ENCODE data around the gene ADRA1B.
"Not testable (repeated sequence)": the region's sequence is repeated elsewhere in the genome, so short reads cannot be mapped to it uniquely, and the experiment has no call there.

Gene ADRA1B

GRCh38 chr5:159956074-159956473, 39.8 kb downstream of the ADRA1B start:
- no peak for TF ChIP-seq CTCF (IDR thresholded peaks at IDR 0.05; ENCODE audit: control insufficient read depth, insufficient read depth, low read depth, low read length, missing control alignments)
- no peak for DNase-seq (ENCODE audit: low read depth)
- H3K4me3 ChIP-seq (ENCODE audit: control insufficient read depth, low read depth, low read length) = no peak overlapping the region

- no peak for TF ChIP-seq CTCF (IDR thresholded peaks at IDR 0.05; ENCODE audit: control insufficient read depth, insufficient read depth, low read depth, low read length, missing control alignments)
- H3K4me3 ChIP-seq (ENCODE audit: control insufficient read depth, low read depth, low read length) = no peak overlapping the region
- no peak for DNase-seq (ENCODE audit: low read depth)
These were observed 45.2 kb downstream of the ADRA1B start for GRCh38 chr5:159961176-159962160.

GRCh38 chr5:159962214-159962613, 45.9 kb downstream of the ADRA1B start:
- no peak for TF ChIP-seq CTCF (IDR thresholded peaks at IDR 0.05; ENCODE audit: control insufficient read depth, insufficient read depth, low read depth, low read length, missing control alignments)
- no peak overlapping the region for H3K4me3 ChIP-seq (ENCODE audit: control insufficient read depth, low read depth, low read length)
- no peak for DNase-seq (ENCODE audit: low read depth)

- no peak for DNase-seq (ENCODE audit: low read depth)
- H3K4me3 ChIP-seq (ENCODE audit: control insufficient read depth, low read depth, low read length) = no peak overlapping the region
- no peak for TF ChIP-seq CTCF (IDR thresholded peaks at IDR 0.05; ENCODE audit: control insufficient read depth, insufficient read depth, low read depth, low read length, missing control alignments)
These were observed 47.7 kb downstream of the ADRA1B start for GRCh38 chr5:159963935-159964334.

GRCh38 chr5:159965031-159965837, 49.0 kb downstream of the ADRA1B start:
- DNase-seq (ENCODE audit: low read depth) = no peak
- peak; percentile 81 for TF ChIP-seq CTCF (IDR thresholded peaks at IDR 0.05; ENCODE audit: control insufficient read depth, insufficient read depth, low read depth, low read length, missing control alignments)
- H3K4me3 ChIP-seq (ENCODE audit: control insufficient read depth, low read depth, low read length) = no peak overlapping the region

GRCh38 chr5:159965838-159966128, 49.5 kb downstream of the ADRA1B start:
- DNase-seq (ENCODE audit: low read depth); H3K4me3 ChIP-seq (ENCODE audit: control insufficient read depth, low read depth, low read length): not testable (repeated sequence)

- no peak for DNase-seq (ENCODE audit: low read depth)
- no peak for TF ChIP-seq CTCF (IDR thresholded peaks at IDR 0.05; ENCODE audit: control insufficient read depth, insufficient read depth, low read depth, low read length, missing control alignments)
- H3K4me3 ChIP-seq (ENCODE audit: control insufficient read depth, low read depth, low read length) = no peak overlapping the region
These were observed 53.7 kb downstream of the ADRA1B start for GRCh38 chr5:159969966-159970365.
